Stimulated activated CD4-positive, alpha-beta T cell treated with anti-CD3 and anti-CD28 coated beads, Interleukin-4, amount 100 ng/mL, for 48 hours (primary cell): Measurements from ENCODE around the gene TCF3.

Experiments
- DNase-seq, 2 donors: peaks; one replicate each; pipeline ENCODE4 v3.0.0-alpha.2; 2020; ENCODE audit warnings: low read depth in 2 of 2

TCF3 gene

DNA sequence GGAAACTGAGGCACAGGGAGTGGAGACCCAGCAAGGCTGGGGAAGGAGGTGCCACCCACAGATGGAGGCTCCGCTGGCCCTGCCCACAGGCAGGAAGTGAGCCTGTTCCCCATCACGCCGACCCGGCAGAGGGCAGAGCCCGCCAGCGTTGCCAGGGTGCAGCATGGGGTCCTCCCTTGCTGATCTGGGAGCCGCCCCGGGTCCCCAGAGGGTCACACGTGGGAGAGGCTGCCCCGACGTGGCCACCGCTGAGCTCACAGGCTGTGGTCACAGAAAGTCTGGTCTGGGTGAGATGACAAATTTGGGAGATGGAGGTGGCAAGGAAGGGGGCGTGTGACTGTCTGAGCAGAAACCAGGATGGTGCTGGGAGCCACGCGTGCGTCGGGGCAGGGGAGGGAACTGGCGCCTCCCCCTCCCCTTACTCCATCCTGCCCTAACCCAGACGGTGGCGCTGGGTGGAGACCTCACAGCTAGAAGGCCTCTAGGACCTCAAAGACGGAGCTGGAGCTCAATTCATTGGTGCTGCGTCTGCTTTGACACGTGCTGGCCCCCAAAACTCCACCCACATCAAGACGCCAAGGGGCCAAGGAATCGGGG is 92.0 kb downstream of the TCF3 start:
- DNase-seq, result no peak
